K562 (cell line): ENCODE measurements around the gene LDB2. TPM values are rescaled to one million over a fixed set of nuclear protein-coding genes. Genes with fewer than 3 reads are reported as not detected.

ENCODE experiments used
- ATAC-seq: fragments of 200-7000 bp; cut with Tn5 transposase; 3 replicates; pipeline ENCODE4 v1.9.1; 2020; ENCODE audit warnings: moderate library complexity
- BruUV-seq: library from RNA; stranded (reverse); fragments of 400-500 nt; replicated peaks from 2 replicates; lab custom pipeline; 2021; lab: Mats Ljungman, UMichigan
- CTCF ChIA-PET: fragments of 300-600 bp; formaldehyde crosslinking; extraction: SDS; loops from one replicate; lab custom pipeline; 2021; ENCODE audit warnings: low intra/inter-chr PET ratio; lab: Yijun Ruan, JAX
- POLR2A ChIA-PET: fragments of 300-600, 350-650 bp; sonication (Branson Sonifier 250); formaldehyde crosslinking; extraction: SDS; loops from one replicate; lab custom pipeline; 2021; ENCODE audit warnings: antibody characterized with exemption, inconsistent platforms; lab: Yijun Ruan, JAX
- DNase-seq, 4 experiments: peaks; one replicate each; pipeline versions ENCODE4 v3.0.0 to v3.0.0-alpha.2; 2011 to 2018; ENCODE audit warnings: low spot score in 3 of 4, mixed read lengths in 3 of 4; ENCODE audit errors: extremely low read depth in 1 of 4
- FAIRE-seq: peaks from 2 replicates; lab custom pipeline; 2011; peaks lifted over from hg19 to GRCh38; lab: Jason Lieb, UNC
- H2AFZ ChIP-seq: 2 replicates; pipeline ENCODE4 v1.6.0; 2011; ENCODE audit warnings: low read depth, low read length, control low read depth, inconsistent platforms
- H3K27ac ChIP-seq: fragments of 200-600 bp; 3 replicates; pipeline ENCODE4 v1.8.0; 2011; ENCODE audit warnings: low read depth, mild to moderate bottlenecking, control low read depth, inconsistent platforms, low read length, moderate library complexity, mixed read lengths; ENCODE audit errors: extremely low read depth
- H3K27me3 ChIP-seq, 2 experiments: fragments of 300-600 bp in 1 of 2; 2 replicates in 1 of 2; 3 replicates in 1 of 2; pipeline versions ENCODE4 v1.6.0 to v1.8.0; 2011; ENCODE audit warnings: inconsistent platforms in 2 of 2, low read length in 2 of 2, mild to moderate bottlenecking in 1 of 2, mixed read lengths in 1 of 2, moderate library complexity in 1 of 2; ENCODE audit not compliant: control insufficient read depth in 2 of 2, insufficient read depth in 2 of 2
- H3K36me3 ChIP-seq: fragments of 300-600 bp; 3 replicates; pipeline ENCODE4 v1.8.0; 2011; ENCODE audit warnings: mild to moderate bottlenecking, low read length, inconsistent platforms; ENCODE audit not compliant: control insufficient read depth, insufficient read depth
- H3K4me1 ChIP-seq, 2 experiments: fragments of 200-600 bp in 1 of 2; replicated peaks in 1 of 2; 2 replicates in 1 of 2; 3 replicates in 1 of 2; pipeline versions ENCODE4 v1.5.1 to v1.8.0; 2011; ENCODE audit warnings: inconsistent platforms in 2 of 2, low read length in 2 of 2, mild to moderate bottlenecking in 1 of 2, mixed read lengths in 1 of 2, moderate library complexity in 1 of 2; ENCODE audit not compliant: control insufficient read depth in 2 of 2, insufficient read depth in 2 of 2
- H3K4me2 ChIP-seq: 2 replicates; pipeline ENCODE4 v1.6.1; 2011; ENCODE audit warnings: low read length, control low read depth, inconsistent platforms, mixed read lengths; ENCODE audit not compliant: insufficient read depth
- H3K4me3 ChIP-seq: fragments of 200-600 bp; sonication (generic), shearing (Covaris generic); 2 replicates; pipeline ENCODE4 v1.5.1; 2016; ENCODE audit warnings: control low read depth, inconsistent platforms
- H3K79me2 ChIP-seq: fragments of 200-600 bp; 3 replicates; pipeline ENCODE4 v1.8.0; 2011; ENCODE audit warnings: low read length, inconsistent platforms; ENCODE audit not compliant: control insufficient read depth, insufficient read depth
- H3K9ac ChIP-seq, 2 experiments: 2 replicates each; pipeline versions ENCODE4 v1.6.0 to v1.6.1; 2011; ENCODE audit warnings: low read depth in 2 of 2, low read length in 2 of 2, control low read depth in 1 of 2, inconsistent platforms in 1 of 2, mild to moderate bottlenecking in 1 of 2, mixed read lengths in 1 of 2; ENCODE audit not compliant: insufficient read depth in 1 of 2
- H3K9me1 ChIP-seq: one replicate; pipeline ENCODE4 v1.6.0; 2011; ENCODE audit warnings: inconsistent platforms, mild to moderate bottlenecking, low read length, moderate library complexity; ENCODE audit not compliant: control insufficient read depth, insufficient read depth
- H3K9me3 ChIP-seq: replicated peaks from 2 replicates; pipeline ENCODE4 v1.5.1; 2011; ENCODE audit warnings: low read depth, low read length, inconsistent platforms; ENCODE audit not compliant: control insufficient read depth, insufficient read depth
- H4K20me1 ChIP-seq: replicated peaks from 2 replicates; pipeline ENCODE4 v1.6.1; 2011; ENCODE audit warnings: low read length, inconsistent platforms, mixed read lengths; ENCODE audit not compliant: control insufficient read depth, insufficient read depth
- DMBX1 ChIP-seq: fragments of 250-450 bp; sonication (Bioruptor Pico); IDR thresholded peaks from 2 replicates; pipeline ENCODE4 v1.8.0; 2022; ENCODE audit warnings: inconsistent platforms, mild to moderate bottlenecking, moderate library complexity, borderline replicate concordance
- E2F6 ChIP-seq, 2 experiments: IDR thresholded peaks; 2 replicates each; pipeline ENCODE4 v1.6.1; 2011; ENCODE audit warnings: borderline replicate concordance in 1 of 2, control low read depth in 1 of 2, low read depth in 1 of 2, low read length in 1 of 2, mild to moderate bottlenecking in 1 of 2, mixed read lengths in 1 of 2, moderate library complexity in 1 of 2; ENCODE audit not compliant: insufficient read depth in 1 of 2, insufficient read length in 1 of 2, poor library complexity in 1 of 2, severe bottlenecking in 1 of 2; ENCODE audit errors: extremely low read depth in 1 of 2
- E2F8 ChIP-seq: fragments of 450-650 bp; IDR thresholded peaks from 2 replicates; pipeline ENCODE4 v1.7.1; 2018; ENCODE audit warnings: mild to moderate bottlenecking, low read depth; ENCODE audit not compliant: partially characterized antibody
- HDGF ChIP-seq: fragments of 450-650 bp; IDR thresholded peaks from 2 replicates; pipeline ENCODE4 v1.6.1; 2016
- JUNB ChIP-seq: fragments of 450-650 bp; formaldehyde crosslinking; conservative IDR thresholded peaks from 2 replicates; pipeline ENCODE4 v1.4.0; 2020; ENCODE audit warnings: mild to moderate bottlenecking
- NFIC ChIP-seq: fragments of 450-650 bp; IDR thresholded peaks from 2 replicates; pipeline ENCODE4 v1.6.1; 2017; ENCODE audit warnings: mild to moderate bottlenecking, inconsistent platforms
- PHF20 ChIP-seq: fragments of 450-650 bp; IDR thresholded peaks from 2 replicates; pipeline ENCODE4 v1.6.1; 2018; ENCODE audit not compliant: partially characterized antibody
- SAFB2 ChIP-seq: fragments of 200-400 bp; formaldehyde crosslinking; IDR thresholded peaks from 2 replicates; pipeline ENCODE4 v1.6.1; 2018; ENCODE audit warnings: borderline replicate concordance, low read length, low read depth, moderate library complexity; ENCODE audit not compliant: severe bottlenecking
- SOX6 ChIP-seq: fragments of 450-650 bp; IDR thresholded peaks from 2 replicates; pipeline ENCODE4 v1.6.1; 2014; ENCODE audit warnings: mild to moderate bottlenecking
- TCFL5 ChIP-seq: fragments of 250-450 bp; sonication (Bioruptor Pico); conservative IDR thresholded peaks from 2 replicates; pipeline ENCODE4 v1.6.1; 2021; ENCODE audit warnings: mild to moderate bottlenecking, moderate library complexity, matching md5 sums
- ZNF12 ChIP-seq: sonication (generic); formaldehyde crosslinking; IDR thresholded peaks from 2 replicates; pipeline ENCODE4 v1.4.0; 2020; ENCODE audit warnings: mild to moderate bottlenecking, missing genetic modification reagents
- ZNF274 ChIP-seq: IDR thresholded peaks from 2 replicates; pipeline ENCODE4 v1.6.1; 2011; ENCODE audit warnings: low read depth, mild to moderate bottlenecking, low read length, moderate library complexity, borderline replicate concordance
- ZNF57 ChIP-seq: fragments of 450-650 bp; formaldehyde crosslinking; IDR thresholded peaks from 2 replicates; pipeline ENCODE4 v1.4.0; 2020; ENCODE audit warnings: mild to moderate bottlenecking, moderate library complexity
- WGBS: fragments of 100-300 bp; shearing (Covaris generic); methylation state at CpG from one replicate; pipeline ENCODE4 v1.1.6; 2016; ENCODE audit warnings: low coverage, mixed read lengths; ENCODE audit not compliant: insufficient coverage; ENCODE audit errors: missing lambda C conversion rate; 5-methylcytosine and 5-hydroxymethylcytosine counted together
- in situ Hi-C: fragments of 300-500 bp; cut with MboI; formaldehyde crosslinking; loops from 4 replicates; pipeline ENCODE4 v1.15.0; 2018; ENCODE audit warnings: inconsistent platforms, mixed read lengths
- intact Hi-C: fragments of 100-400 bp; cut with micrococcal nuclease; formaldehyde crosslinking; loops from 2 replicates; pipeline ENCODE4 v1.14.2; 2022
- polyA plus RNA-seq, 8 experiments: library from polyadenylated mRNA; depleted of rRNA in 4 of 8; stranded (reverse) in 5 of 8; unstranded in 3 of 8; fragments of >200 nt; fragmentation: Nextera tagmentation in 2 of 8; fragmentation: Illumina TruSeq in 1 of 8; extraction: Ambion mirVana in 2 of 8; extraction: Trizol in 1 of 8; gene quantifications; 2 replicates each; pipeline versions ENCODE4 v1.2.1 to v1.2.3, GENCODE V29; 2011 to 2014; ENCODE audit warnings: inconsistent platforms in 1 of 8, missing spikeins in 1 of 8
- total RNA-seq, 7 experiments: library from RNA; depleted of rRNA in 6 of 7; stranded (reverse); fragments of >200 nt in 6 of 7; fragmentation: Illumina TruSeq in 2 of 7; extraction: Trizol in 2 of 7; gene quantifications; 2 replicates each; pipeline versions ENCODE4 v1.2.1 to v1.2.3, GENCODE V29; 2011 to 2021; ENCODE audit warnings: low replicate concordance in 1 of 7

LDB2 gene
- total and polyA plus RNA-seq, 9 of the 15 experiments (the other 6 are each of a cell fraction or from before 2014, with no cell fraction given), result 0.10 to 0.20 TPM; not detected in 7

GRCh38 chr4:16516796-16517439 is 381.5 kb downstream of the LDB2 start:
- no peaks in the 10 kb centered on the region for H3K9me1 ChIP-seq
- no peak overlapping the region for H2AFZ ChIP-seq
- no peaks in the 10 kb centered on the region for H3K79me2 ChIP-seq
- H3K4me3 ChIP-seq, result no peak overlapping the region
- H3K27me3 ChIP-seq, result no peaks in the 10 kb centered on the region
- DNase-seq (peak in 1 of 4 experiments; percentile 6), ATAC-seq (no peak)
- ChIA-PET POLR2A (no interaction called here), CTCF (no interaction called here)
- H3K36me3 ChIP-seq, result no peaks in the 10 kb centered on the region
- in situ Hi-C loops, result no loop called here
- intact Hi-C loops, result no loop called here
- BruUV-seq, result no TSS peak
- no peaks in the 10 kb centered on the region for H3K4me1 ChIP-seq
- TF ChIP-seq ZNF274, result no peak
- no peak for TF ChIP-seq TCFL5 (CRISPR knock-in tag)
- peak; percentile 78 for TF ChIP-seq NFIC
- TF ChIP-seq, all 486 proteins: peak for 1
- FAIRE-seq, result no peak
- Histone ChIP-seq H3K9me3 (no peaks in the 10 kb centered on the region), H3K9ac (no peak overlapping the region), H3K4me2 (no peak overlapping the region), H3K27ac (no peak overlapping the region), H4K20me1 (no peaks in the 10 kb centered on the region)
- 0% methylated on average over 5 of the region's 5 CpGs for WGBS

GRCh38 chr4:16513876-16514275 is 384.6 kb downstream of the LDB2 start:
- DNase-seq, result no peak
- CTCF ChIA-PET, result no interaction called here
- H2AFZ ChIP-seq, result no peak overlapping the region
- FAIRE-seq, result no peak
- H3K4me1 ChIP-seq, result no peaks in the 10 kb centered on the region
- no peaks in the 10 kb centered on the region for H3K79me2 ChIP-seq
- no peak overlapping the region for H3K4me3 ChIP-seq
- no peak overlapping the region for H3K4me2 ChIP-seq
- no peaks in the 10 kb centered on the region for H3K9me1 ChIP-seq
- POLR2A ChIA-PET, result no interaction called here
- no peak overlapping the region for H3K27ac ChIP-seq
- WGBS, result 0% methylated on average over 2 of the region's 2 CpGs
- H3K27me3 ChIP-seq, result no peaks in the 10 kb centered on the region
- H3K9me3 ChIP-seq, result no peaks in the 10 kb centered on the region
- H3K9ac ChIP-seq, result no peak overlapping the region
- H3K36me3 ChIP-seq, result no peaks in the 10 kb centered on the region
- intact Hi-C loops, result no loop called here
- in situ Hi-C loops, result no loop called here
- H4K20me1 ChIP-seq, result no peaks in the 10 kb centered on the region
- BruUV-seq, result no TSS peak
- no peak for ATAC-seq
- no peak for TF ChIP-seq PHF20
- no peak for TF ChIP-seq E2F8
- no peak for TF ChIP-seq ZNF57
- TF ChIP-seq SOX6, result no peak
- no peak for TF ChIP-seq JUNB (CRISPR knock-in tag)
- TF ChIP-seq E2F6 (IDR thresholded peaks at IDR 0.05; ENCODE audit: borderline replicate concordance in 1 of 2, extremely low read depth in 1 of 2, insufficient read depth in 1 of 2, insufficient read length in 1 of 2, low read depth in 1 of 2, low read length in 1 of 2, poor library complexity in 1 of 2, severe bottlenecking in 1 of 2), result no peak
- no peak for TF ChIP-seq DMBX1 (CRISPR knock-in tag)
- TF ChIP-seq ZNF12 (CRISPR knock-in tag), result no peak
- no peak for TF ChIP-seq SAFB2
- TF ChIP-seq HDGF, result no peak
